Neural progenitor cell (in vitro differentiated cells): Measurements from ENCODE around the gene PRDM16. TPM values are rescaled to one million over a fixed set of nuclear protein-coding genes. Genes with fewer than 3 reads are reported as not detected.

Experiments used
- DNase-seq: peaks from one replicate; pipeline ENCODE4 v3.0.0-alpha.2; 2016; ENCODE audit warnings: low spot score
- H2AFZ ChIP-seq: fragments of 200-600 bp; sonication (generic); replicated peaks from 2 replicates; pipeline ENCODE4 v1.6.1; 2016; ENCODE audit warnings: antibody characterized with exemption
- H3F3A ChIP-seq: fragments of 200-600 bp; sonication (generic); 2 replicates; pipeline ENCODE4 v1.6.1; 2016; ENCODE audit warnings: antibody characterized with exemption, low read depth
- H3K27ac ChIP-seq: fragments of 200-600 bp; sonication (generic); 2 replicates; pipeline ENCODE4 v1.5.1; 2016; ENCODE audit warnings: mild to moderate bottlenecking
- H3K27me3 ChIP-seq: fragments of 200-600 bp; sonication (generic); 2 replicates; pipeline ENCODE4 v1.6.1; 2016; ENCODE audit warnings: mild to moderate bottlenecking, moderate library complexity
- H3K36me3 ChIP-seq: fragments of 200-600 bp; sonication (generic); 2 replicates; pipeline ENCODE4 v1.5.1; 2016
- H3K4me1 ChIP-seq: fragments of 200-600 bp; sonication (generic); 2 replicates; pipeline ENCODE4 v1.6.1; 2016; ENCODE audit warnings: mixed run types
- H3K4me2 ChIP-seq: fragments of 200-600 bp; sonication (generic); 2 replicates; pipeline ENCODE4 v1.6.1; 2016
- H3K4me3 ChIP-seq: fragments of 200-600 bp; sonication (generic); 2 replicates; pipeline ENCODE4 v1.5.1; 2016
- H3K79me2 ChIP-seq: fragments of 200-600 bp; sonication (generic); 2 replicates; pipeline ENCODE4 v1.6.1; 2016; ENCODE audit warnings: low read depth
- H3K9ac ChIP-seq: fragments of 200-600 bp; sonication (generic); 2 replicates; pipeline ENCODE4 v1.6.1; 2016
- H3K9me3 ChIP-seq: fragments of 200-600 bp; sonication (generic); 2 replicates; pipeline ENCODE4 v1.5.1; 2016; ENCODE audit warnings: low read depth
- H4K20me1 ChIP-seq: fragments of 200-600 bp; sonication (generic); 2 replicates; pipeline ENCODE4 v1.6.1; 2016; ENCODE audit warnings: low read depth
- H3K27ac Mint-ChIP-seq: 3 replicates; pipeline ENCODE4 v1.8.0; 2021; ENCODE audit warnings: mixed read lengths
- H3K27me3 Mint-ChIP-seq: 2 replicates; pipeline ENCODE4 v1.8.0; 2022; ENCODE audit warnings: low read depth, mild to moderate bottlenecking, inconsistent platforms, moderate library complexity, mixed read lengths; ENCODE audit not compliant: insufficient read depth
- H3K36me3 Mint-ChIP-seq: 3 replicates; pipeline ENCODE4 v1.8.0; 2021; ENCODE audit warnings: mixed read lengths
- H3K4me1 Mint-ChIP-seq: 3 replicates; pipeline ENCODE4 v1.8.0; 2021; ENCODE audit warnings: mixed read lengths
- H3K4me3 Mint-ChIP-seq: 3 replicates; pipeline ENCODE4 v1.8.0; 2021; ENCODE audit warnings: mild to moderate bottlenecking, moderate library complexity, mixed read lengths
- H3K9me3 Mint-ChIP-seq: 3 replicates; pipeline ENCODE4 v1.8.0; 2020; ENCODE audit warnings: mixed read lengths
- EZH2 ChIP-seq: fragments of 200-600 bp; sonication (generic); IDR thresholded peaks from 2 replicates; pipeline ENCODE4 v1.6.1; 2017; ENCODE audit warnings: antibody characterized with exemption, mild to moderate bottlenecking, moderate library complexity
- EZH2phosphoT487 ChIP-seq: fragments of 200-600 bp; sonication (generic); IDR thresholded peaks from 2 replicates; pipeline ENCODE4 v1.6.1; 2017; ENCODE audit warnings: antibody characterized with exemption
- total RNA-seq: library from RNA; depleted of rRNA; stranded (reverse); fragments of >200 nt; gene quantifications from 2 replicates; pipeline ENCODE4 v1.2.3, GENCODE V29; 2015; ENCODE audit warnings: low replicate concordance
- TF ChIP-seq, protein P1 (sequence below): fragments of 200-600 bp; sonication (generic); IDR thresholded peaks from 2 replicates; pipeline ENCODE4 v1.5.1; 2017; ENCODE audit warnings: antibody characterized with exemption, mild to moderate bottlenecking

PRDM16 gene
- total RNA-seq, 1 donor from 2014 or later, result 1.9 TPM

DNA sequence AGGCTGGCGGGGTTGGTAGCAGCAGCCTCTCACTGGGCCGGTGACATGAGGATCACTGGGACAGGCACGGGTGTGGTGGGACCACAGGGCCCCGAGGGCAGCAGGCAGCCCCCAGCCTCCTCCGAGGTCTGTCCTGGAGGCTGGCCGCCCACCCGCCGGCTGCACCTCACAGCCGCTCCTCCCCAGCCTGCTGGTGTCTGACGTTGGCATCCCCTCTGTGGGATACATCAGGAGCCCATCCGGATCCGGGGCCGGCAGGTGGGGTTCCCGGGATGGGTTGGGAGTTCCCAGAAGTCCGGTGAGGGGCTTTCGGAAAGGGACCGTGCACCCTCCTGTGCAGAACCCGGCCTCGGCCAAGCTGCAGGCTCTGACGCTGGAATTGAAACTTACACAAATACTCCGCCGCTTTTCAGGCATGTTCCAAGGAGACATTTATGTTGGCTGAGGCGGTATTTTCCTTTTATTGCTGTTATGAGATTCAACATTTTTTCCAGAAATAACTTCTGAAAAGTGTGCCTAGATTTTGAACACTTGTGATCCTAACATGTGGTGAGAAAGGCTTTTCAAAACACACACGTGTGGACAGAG, 243.4 kb downstream of the PRDM16 start:
- peak overlapping the region; percentile 88 for H3K27ac Mint-ChIP-seq
- no peak overlapping the region for H3K4me3 ChIP-seq
- H3K9me3 ChIP-seq, result no peaks in the 10 kb centered on the region
- no peaks in the 10 kb centered on the region for H3K79me2 ChIP-seq
- H3K36me3 ChIP-seq, result no peaks in the 10 kb centered on the region
- peaks cover 37% of the 10 kb centered on the region for H3K4me1 ChIP-seq
- no peaks in the 10 kb centered on the region for H3K36me3 Mint-ChIP-seq
- H4K20me1 ChIP-seq, result peaks cover 8% of the 10 kb centered on the region
- no peak overlapping the region for H2AFZ ChIP-seq
- peaks cover 48% of the 10 kb centered on the region for H3K4me1 Mint-ChIP-seq
- H3K27ac ChIP-seq, result no peak overlapping the region
- no peak overlapping the region for H3K4me3 Mint-ChIP-seq
- no peaks in the 10 kb centered on the region for H3K9me3 Mint-ChIP-seq
- peaks cover 29% of the 10 kb centered on the region for H3F3A ChIP-seq
- no peak overlapping the region for H3K4me2 ChIP-seq
- TF ChIP-seq, protein P1, sequence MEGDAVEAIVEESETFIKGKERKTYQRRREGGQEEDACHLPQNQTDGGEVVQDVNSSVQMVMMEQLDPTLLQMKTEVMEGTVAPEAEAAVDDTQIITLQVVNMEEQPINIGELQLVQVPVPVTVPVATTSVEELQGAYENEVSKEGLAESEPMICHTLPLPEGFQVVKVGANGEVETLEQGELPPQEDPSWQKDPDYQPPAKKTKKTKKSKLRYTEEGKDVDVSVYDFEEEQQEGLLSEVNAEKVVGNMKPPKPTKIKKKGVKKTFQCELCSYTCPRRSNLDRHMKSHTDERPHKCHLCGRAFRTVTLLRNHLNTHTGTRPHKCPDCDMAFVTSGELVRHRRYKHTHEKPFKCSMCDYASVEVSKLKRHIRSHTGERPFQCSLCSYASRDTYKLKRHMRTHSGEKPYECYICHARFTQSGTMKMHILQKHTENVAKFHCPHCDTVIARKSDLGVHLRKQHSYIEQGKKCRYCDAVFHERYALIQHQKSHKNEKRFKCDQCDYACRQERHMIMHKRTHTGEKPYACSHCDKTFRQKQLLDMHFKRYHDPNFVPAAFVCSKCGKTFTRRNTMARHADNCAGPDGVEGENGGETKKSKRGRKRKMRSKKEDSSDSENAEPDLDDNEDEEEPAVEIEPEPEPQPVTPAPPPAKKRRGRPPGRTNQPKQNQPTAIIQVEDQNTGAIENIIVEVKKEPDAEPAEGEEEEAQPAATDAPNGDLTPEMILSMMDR, result no peak
- TF ChIP-seq EZH2phosphoT487 (no peak), EZH2 (no peak)
- no peak for DNase-seq
- H3K27me3 Mint-ChIP-seq, result peaks cover 10% of the 10 kb centered on the region
- peaks cover 8% of the 10 kb centered on the region for H3K27me3 ChIP-seq
- H3K9ac ChIP-seq, result no peak overlapping the region

DNA sequence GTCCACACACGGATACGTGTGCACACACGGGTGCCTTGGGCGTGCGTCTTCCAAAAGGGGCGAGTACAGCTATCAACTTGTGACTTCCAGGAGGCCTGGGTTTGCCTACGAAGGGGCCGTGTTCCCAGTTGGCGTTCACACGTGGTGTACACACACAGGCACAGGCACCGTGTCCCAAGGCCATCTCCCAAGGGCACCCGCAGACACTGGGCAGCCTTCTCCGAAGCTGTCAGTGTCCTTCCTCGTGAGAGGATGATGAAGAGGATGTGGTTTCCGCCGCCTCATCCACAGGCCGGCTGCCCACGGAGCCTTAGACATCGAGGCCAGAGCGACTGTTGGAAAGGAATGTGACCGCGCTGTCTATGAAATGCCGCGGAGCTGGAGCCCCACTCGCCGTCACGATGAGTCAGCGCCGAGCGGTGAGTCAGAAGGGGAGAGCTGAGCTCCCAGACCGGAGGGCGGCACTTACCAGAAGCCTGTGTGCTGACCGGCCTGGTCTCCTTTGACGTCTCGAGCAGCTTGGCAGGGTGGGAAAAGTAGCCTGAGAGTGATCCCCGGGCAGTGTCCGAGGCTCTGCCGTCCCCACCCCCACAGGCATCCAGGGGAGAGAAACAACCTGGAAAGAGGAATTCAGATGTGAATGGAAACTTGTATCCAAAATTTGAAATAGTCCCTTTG, 244.0 kb downstream of the PRDM16 start:
- no peak overlapping the region for H3K4me3 ChIP-seq
- peak; percentile 78 for DNase-seq
- H3K36me3 Mint-ChIP-seq, result no peaks in the 10 kb centered on the region
- no peak for TF ChIP-seq EZH2
- TF ChIP-seq, protein P1, result no peak
- TF ChIP-seq EZH2phosphoT487, result no peak
- H3K27me3 Mint-ChIP-seq, result peaks cover 10% of the 10 kb centered on the region
- H3K27me3 ChIP-seq, result peaks cover 8% of the 10 kb centered on the region
- H3K4me1 ChIP-seq, result peaks cover 37% of the 10 kb centered on the region
- peak overlapping the region; percentile 88 for H3K27ac Mint-ChIP-seq
- H4K20me1 ChIP-seq, result peaks cover 8% of the 10 kb centered on the region
- H3K4me3 Mint-ChIP-seq, result peak overlapping the region; percentile 67
- H3F3A ChIP-seq, result peaks cover 29% of the 10 kb centered on the region
- no peak overlapping the region for H3K27ac ChIP-seq
- H3K36me3 ChIP-seq, result no peaks in the 10 kb centered on the region
- no peaks in the 10 kb centered on the region for H3K9me3 Mint-ChIP-seq
- H3K4me1 Mint-ChIP-seq, result peaks cover 48% of the 10 kb centered on the region
- no peaks in the 10 kb centered on the region for H3K9me3 ChIP-seq
- no peaks in the 10 kb centered on the region for H3K79me2 ChIP-seq
- H3K4me2 ChIP-seq, result peak overlapping the region; percentile 56
- H2AFZ ChIP-seq, result no peak overlapping the region
- no peak overlapping the region for H3K9ac ChIP-seq

DNA sequence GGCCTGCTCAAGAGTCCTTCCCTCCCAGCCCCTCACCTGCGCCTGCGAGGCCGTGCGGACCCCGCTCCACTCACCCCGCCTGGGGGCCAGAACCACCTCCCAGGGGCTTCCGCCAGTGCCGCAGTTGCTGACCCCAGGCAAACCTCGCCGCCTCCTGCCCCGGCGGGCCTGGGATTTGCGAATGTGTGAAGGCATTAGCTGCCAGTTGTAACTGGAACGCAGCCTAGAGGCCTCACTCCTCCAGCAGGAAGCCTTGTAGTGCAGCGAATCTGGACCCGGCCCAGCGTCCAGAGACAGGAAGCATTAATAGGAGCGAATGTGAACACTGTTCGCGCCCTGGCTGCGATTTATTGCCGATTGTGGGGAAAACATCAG, 244.6 kb downstream of the PRDM16 start:
- no peak overlapping the region for H3K9ac ChIP-seq
- peaks cover 29% of the 10 kb centered on the region for H3F3A ChIP-seq
- H2AFZ ChIP-seq, result no peak overlapping the region
- peak overlapping the region; percentile 56 for H3K4me2 ChIP-seq
- no peaks in the 10 kb centered on the region for H3K36me3 ChIP-seq
- H3K27ac ChIP-seq, result no peak overlapping the region
- peaks cover 8% of the 10 kb centered on the region for H4K20me1 ChIP-seq
- H3K27ac Mint-ChIP-seq, result peak overlapping the region; percentile 87
- H3K4me1 Mint-ChIP-seq, result peaks cover 53% of the 10 kb centered on the region
- DNase-seq, result peak; percentile 75
- H3K27me3 Mint-ChIP-seq, result peaks cover 10% of the 10 kb centered on the region
- peak overlapping the region; percentile 48 for H3K4me3 Mint-ChIP-seq
- TF ChIP-seq, protein P1, result no peak
- no peak for TF ChIP-seq EZH2
- TF ChIP-seq EZH2phosphoT487, result no peak
- H3K4me1 ChIP-seq, result peaks cover 37% of the 10 kb centered on the region
- no peaks in the 10 kb centered on the region for H3K9me3 ChIP-seq
- no peaks in the 10 kb centered on the region for H3K79me2 ChIP-seq
- peaks cover 8% of the 10 kb centered on the region for H3K27me3 ChIP-seq
- no peaks in the 10 kb centered on the region for H3K36me3 Mint-ChIP-seq
- no peak overlapping the region for H3K4me3 ChIP-seq
- H3K9me3 Mint-ChIP-seq, result no peaks in the 10 kb centered on the region
